NCI-H2171 treated with DMSO at 0.1 percent for 48 hours (cell line): ENCODE results near the gene ARMC2.
"Not testable (repeated sequence)": the region's sequence is repeated elsewhere in the genome, so short reads cannot be mapped to it uniquely, and the experiment has no call there.

Source experiments
- DNase-seq: peaks from one replicate; lab custom pipeline; 2025; lab: John Stamatoyannopoulos, UW

Gene ARMC2

DNA sequence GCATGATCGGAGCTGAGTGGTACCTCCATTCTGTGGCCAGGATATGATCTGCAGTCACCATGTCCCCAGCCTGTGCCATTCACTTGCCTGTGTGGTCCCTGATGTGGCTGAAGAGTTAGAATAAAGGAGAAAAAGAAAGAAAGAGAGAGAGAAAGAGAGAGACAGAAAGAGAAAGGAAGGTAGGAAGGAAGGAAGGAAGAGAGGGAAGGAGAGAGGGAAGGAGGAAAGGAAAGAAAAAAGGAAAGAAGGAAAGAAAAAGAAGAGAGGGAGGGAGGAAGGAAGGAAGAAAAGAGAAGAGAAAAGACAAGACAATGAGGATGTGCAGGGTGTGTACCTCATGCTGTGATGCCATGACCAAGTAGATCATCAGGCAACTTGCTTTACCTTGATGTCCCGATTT, 22.1 kb downstream of the ARMC2 start:
- DNase-seq: no peak

DNA sequence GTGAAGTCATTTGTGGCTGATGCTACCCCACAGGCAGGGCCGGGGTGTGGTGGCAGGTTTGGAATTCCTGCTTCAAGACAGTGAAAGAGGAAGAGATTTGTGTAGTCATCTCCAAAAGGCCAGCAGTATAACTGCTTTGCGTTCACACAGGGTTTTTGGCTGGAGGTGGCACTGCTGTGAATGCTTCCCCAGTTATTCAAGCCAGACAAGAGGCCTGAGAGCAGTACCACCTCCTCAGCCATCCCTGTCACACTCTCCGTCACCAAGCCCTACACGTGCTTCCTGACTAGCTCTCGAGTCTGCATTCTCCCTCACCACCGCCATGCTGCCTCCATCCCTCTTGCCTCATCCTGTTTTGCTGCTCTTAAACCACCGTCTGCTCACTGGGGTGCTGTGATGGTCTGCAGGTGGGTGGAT, 23.9 kb downstream of the ARMC2 start:
- no peak for DNase-seq

DNA sequence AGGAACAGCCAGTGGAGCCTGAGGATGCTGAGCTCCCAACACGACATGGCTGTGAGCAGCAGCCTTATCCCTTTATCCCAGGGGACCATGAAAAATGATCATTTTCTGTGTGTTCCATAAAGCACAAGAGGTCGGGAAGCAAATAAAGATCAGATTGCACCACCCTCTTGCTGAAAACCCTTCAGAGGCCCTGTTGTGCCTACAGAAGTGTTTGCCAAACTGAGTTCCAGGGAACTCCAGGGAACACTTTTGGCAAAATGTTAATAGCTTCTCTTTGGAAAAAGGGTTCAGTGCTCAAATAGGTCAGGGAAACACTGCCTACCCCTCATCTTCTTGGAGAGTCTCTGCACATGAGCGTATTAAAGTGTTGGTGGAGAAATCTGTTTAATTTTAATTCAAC, 24.4 kb downstream of the ARMC2 start:
- peak; percentile 49 for DNase-seq

DNA sequence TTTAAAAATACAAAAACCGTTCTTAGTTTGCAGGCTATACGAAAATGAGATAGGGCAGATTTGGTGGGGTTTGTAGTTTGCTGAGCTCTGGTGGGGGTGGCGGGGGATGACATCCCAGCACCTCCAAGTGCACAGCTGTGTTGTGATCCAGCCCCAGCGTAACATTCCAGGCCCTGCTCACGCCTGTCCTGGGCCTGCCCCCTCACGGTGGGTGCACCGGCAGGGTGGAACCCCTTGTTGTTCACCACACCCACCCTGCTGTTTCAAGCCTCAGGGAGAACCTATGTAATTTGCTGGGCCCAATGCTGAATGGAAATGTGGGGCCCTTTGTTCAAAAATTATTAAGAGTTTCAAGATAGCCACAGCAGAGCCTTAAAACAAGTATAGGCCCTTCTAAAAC, 25.0 kb downstream of the ARMC2 start:
- DNase-seq: no peak

- no peak for DNase-seq
These were observed 25.7 kb downstream of the ARMC2 start for GRCh38 chr6:108873971-108874370.

DNA sequence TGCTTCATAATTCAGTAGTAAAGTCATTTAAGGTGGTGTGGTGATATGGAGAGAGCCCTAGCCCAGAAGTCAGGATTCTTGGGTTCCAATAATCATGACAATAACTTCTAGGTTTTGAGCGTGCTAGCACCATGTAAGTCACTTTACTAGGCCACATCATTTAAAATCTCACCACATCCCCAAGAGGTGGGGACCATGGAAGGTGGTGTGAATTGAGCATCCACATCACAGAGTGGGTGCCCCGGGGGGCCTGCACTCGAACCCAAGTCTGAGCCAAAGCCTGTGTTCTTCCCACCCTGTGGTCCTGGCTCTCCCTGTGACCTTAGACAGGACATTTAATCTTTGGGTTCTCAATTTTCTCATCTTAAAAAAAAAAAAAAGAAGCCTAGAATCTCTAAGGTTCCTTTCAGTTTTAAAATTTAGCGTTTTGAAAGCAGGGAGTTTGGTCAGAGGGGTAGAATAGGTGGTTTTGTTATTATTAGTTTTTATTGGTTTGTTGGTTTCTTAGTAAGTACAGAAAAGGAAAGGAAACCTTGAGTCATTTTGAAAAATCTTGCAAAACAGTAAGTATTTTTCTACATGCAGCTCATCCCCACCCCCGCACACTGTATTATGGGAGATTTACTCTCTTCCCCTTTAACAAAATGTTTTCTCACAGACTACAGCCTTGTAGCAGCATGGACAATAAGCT, 26.4 kb downstream of the ARMC2 start:
- DNase-seq: no peak

GRCh38 chr6:108875161-108875555, 26.9 kb downstream of the ARMC2 start:
- no peak for DNase-seq

GRCh38 chr6:108877046-108877751, 29.0 kb downstream of the ARMC2 start:
- DNase-seq: no peak

- no peak for DNase-seq
These were observed 30.7 kb downstream of the ARMC2 start for GRCh38 chr6:108878942-108879341.

- no peak for DNase-seq
These were observed 35.0 kb downstream of the ARMC2 start for GRCh38 chr6:108883172-108883571.

- DNase-seq: no peak
These were observed 36.2 kb downstream of the ARMC2 start for GRCh38 chr6:108884211-108885059.

DNA sequence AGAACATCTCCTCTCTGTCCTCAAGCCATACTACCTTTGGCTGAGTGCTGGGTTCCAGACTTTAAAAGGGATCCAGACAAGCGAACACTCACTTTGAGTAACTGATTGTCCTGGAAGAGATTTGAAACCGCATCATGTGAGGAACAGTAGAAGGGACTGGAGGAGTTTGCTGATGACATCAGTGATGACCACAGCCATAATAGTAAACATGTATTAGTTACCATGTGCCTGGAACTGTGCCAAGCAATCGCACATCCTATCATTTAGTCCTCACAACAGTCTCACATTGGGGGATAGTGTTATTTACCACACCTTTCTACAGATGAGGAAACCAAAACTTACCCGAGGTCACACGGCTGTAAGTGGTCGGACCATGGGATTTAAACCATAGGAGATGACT, 39.8 kb downstream of the ARMC2 start:
- DNase-seq: no peak

GRCh38 chr6:108888745-108889144, 40.5 kb downstream of the ARMC2 start:
- DNase-seq: no peak

DNA sequence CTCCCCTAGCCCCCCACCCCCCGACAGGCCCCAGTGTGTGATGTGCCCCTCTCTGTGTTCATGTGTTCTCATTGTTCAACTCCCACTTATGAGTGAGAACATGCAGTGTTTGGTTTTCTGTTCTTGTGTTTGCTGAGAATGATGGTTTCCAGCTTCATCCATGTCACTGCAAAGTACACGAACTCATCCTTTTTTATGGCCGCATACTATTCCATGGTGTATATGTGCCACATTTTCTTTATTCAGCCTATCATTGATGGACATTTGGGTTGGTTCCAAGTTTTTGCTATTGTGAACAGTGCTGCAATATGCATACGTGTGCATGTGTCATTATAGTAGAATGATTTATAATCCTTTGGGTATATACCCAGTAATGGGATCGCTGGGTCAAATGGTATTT, 42.7 kb downstream of the ARMC2 start:
- DNase-seq: not testable (repeated sequence)

GRCh38 chr6:108895571-108895970, 47.3 kb downstream of the ARMC2 start:
- DNase-seq: no peak

GRCh38 chr6:108896111-108896661, 48.0 kb downstream of the ARMC2 start:
- DNase-seq: no peak

DNA sequence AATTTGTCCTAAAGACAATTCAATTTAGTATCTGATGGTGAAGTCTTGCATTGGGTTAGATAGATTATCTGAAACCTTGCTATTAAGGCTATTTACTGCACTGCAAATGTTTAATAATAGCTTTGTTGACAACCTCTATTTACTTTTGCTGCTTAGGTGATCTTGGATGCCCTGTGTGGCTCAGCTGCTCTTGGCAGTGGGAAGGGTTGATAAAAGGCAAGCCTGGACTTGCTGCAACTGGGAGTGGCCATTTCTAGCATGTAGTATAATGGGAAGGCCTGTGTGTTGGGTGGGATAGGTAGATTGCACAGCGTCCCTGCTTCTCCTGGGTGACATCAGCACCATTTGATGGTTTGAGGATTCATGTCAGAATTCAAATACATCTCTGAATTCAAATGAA, 49.1 kb downstream of the ARMC2 start:
- DNase-seq: peak; percentile 48

GRCh38 chr6:108902382-108902792, 54.2 kb downstream of the ARMC2 start:
- DNase-seq: no peak

- DNase-seq: no peak
These were observed 55.6 kb downstream of the ARMC2 start for GRCh38 chr6:108903796-108904195.

DNA sequence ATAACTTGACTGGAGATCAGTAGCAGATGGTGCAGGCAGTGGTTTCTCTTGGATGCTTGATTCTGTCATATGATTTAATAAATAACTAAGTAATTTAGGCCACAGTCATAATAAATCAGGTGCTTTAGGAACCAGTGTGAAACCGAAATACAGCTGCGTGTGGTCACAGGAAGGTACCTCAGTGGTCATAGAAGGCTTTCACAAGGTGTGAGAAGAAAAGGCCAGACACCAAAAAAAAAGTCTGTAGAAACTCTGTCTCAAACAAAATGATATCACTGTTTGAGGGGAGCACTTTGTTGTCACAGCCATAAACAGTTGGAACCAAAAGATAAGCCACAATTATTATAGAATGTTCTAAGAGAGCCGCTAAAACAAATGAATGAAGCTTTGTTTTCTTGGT, 56.5 kb downstream of the ARMC2 start:
- no peak for DNase-seq

GRCh38 chr6:108914235-108915022, 66.2 kb downstream of the ARMC2 start:
- DNase-seq: no peak

DNA sequence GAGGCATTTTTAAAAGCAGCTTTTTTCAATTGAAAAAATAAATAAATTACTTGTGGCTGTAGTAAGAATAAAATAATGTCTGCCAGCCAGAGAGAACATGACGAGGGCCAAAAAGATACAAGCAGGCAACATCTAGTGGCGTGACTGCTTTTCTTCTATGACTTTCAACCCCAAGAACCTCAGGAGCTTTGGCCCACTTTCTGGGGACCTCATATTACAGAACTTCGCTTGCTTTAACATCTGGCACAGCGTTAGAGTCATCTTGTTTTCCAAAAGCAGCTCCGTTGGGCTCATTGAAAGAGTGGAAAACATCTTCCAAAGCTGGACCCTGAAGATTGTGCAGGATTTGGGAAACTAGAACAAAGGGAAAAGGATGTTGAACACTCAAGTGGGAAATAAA, 67.0 kb downstream of the ARMC2 start:
- no peak for DNase-seq
